Psoas muscle (tissue), 8 donors: Measurements from ENCODE around the gene ZNF774. TPM values are rescaled to one million over a fixed set of nuclear protein-coding genes. Genes with fewer than 3 reads are reported as not detected.
A peak's percentile ranks its signal among the peaks of the same experiment; 100 is the strongest.

Experiments used
- ATAC-seq, 4 donors: fragments of 200-7000 bp; cut with Tn5 transposase; one replicate each; pipeline ENCODE4 v1.9.1; 2020; ENCODE audit warnings: moderate library complexity in 3 of 4, mild to moderate bottlenecking in 2 of 4
- DNase-seq, 2 donors: peaks; one replicate each; pipeline ENCODE4 v3.0.0-alpha.2; 2020
- H3K27ac ChIP-seq: fragments of 200-600 bp; one replicate; pipeline ENCODE4 v1.8.0; 2022
- H3K27me3 ChIP-seq, 3 donors: fragments of 200-600 bp in 1 of 3; one replicate each; pipeline versions ENCODE4 v1.6.1 to v1.8.0; 2013 to 2022; ENCODE audit warnings: low read length in 2 of 3, mild to moderate bottlenecking in 2 of 3, moderate library complexity in 1 of 3; ENCODE audit not compliant: insufficient read depth in 3 of 3
- H3K36me3 ChIP-seq, 2 donors: fragments of 200-600 bp in 1 of 2; one replicate each; pipeline versions ENCODE4 v1.6.1 to v1.8.0; 2013 to 2022; ENCODE audit warnings: low read depth in 1 of 2, mild to moderate bottlenecking in 1 of 2, moderate library complexity in 1 of 2; ENCODE audit not compliant: insufficient read depth in 1 of 2
- H3K4me1 ChIP-seq: fragments of 200-600 bp; one replicate; pipeline ENCODE4 v1.8.0; 2022
- H3K4me3 ChIP-seq: fragments of 200-600 bp; one replicate; pipeline ENCODE4 v1.8.0; 2022; ENCODE audit warnings: mild to moderate bottlenecking
- H3K9me3 ChIP-seq: fragments of 200-600 bp; one replicate; pipeline ENCODE4 v1.8.0; 2022
- WGBS, 3 donors: extraction: QIAGEN DNeasy Blood & Tissue Kit; methylation state at CpG; one replicate each; pipeline versions ENCODE4 v1.1.6 to v1.1.7; 2013; 5-methylcytosine and 5-hydroxymethylcytosine counted together
- intact Hi-C, 2 donors: fragments of 100-400 bp; cut with DNase I; formaldehyde crosslinking; loops; one replicate each; pipeline versions ENCODE4 v1.11.0 to v1.14.2; 2022
- polyA plus RNA-seq, 3 donors: library from polyadenylated mRNA; stranded (reverse); fragments of 200-250 nt; gene quantifications; one replicate each; pipeline ENCODE4 v1.2.3, GENCODE V29; 2013
- total RNA-seq, 4 donors: library from RNA; stranded (reverse); fragmentation: NEBNext Ultra II Directional in 2 of 4; extraction: Animal tissue kit (Norgen Biotek cat#: 25700) in 2 of 4; gene quantifications; one replicate each; pipeline versions ENCODE4 v1.2.1 to v1.2.4, GENCODE V29; 2021 to 2023
- TF ChIP-seq, protein P1 (sequence below): fragments of 200-600 bp; IDR thresholded peaks from one replicate; pipeline ENCODE4 v1.8.0; 2022; ENCODE audit warnings: antibody characterized with exemption
- donor health status: healthy with polysubstance abuse.
- donor health status: DM: no; HTN: no; CAD: no; lungs with moderate emphysema.
- donor health status: Bipolar disorder and iron deficiency.
- donor health status: healthy.
- donor health status: DM: yes; HTN: yes; CAD: no.
- donor health status: DM: no; HTN: no; CAD: no.
- donor health status: DM: no; HTN: no; CAD: no.
- donor health status: DM: yes; HTN: yes; CAD: no.

Gene ZNF774
- total and polyA plus RNA-seq, 7 donors = 2.8 to 19.6 (median 7.9) TPM

DNA sequence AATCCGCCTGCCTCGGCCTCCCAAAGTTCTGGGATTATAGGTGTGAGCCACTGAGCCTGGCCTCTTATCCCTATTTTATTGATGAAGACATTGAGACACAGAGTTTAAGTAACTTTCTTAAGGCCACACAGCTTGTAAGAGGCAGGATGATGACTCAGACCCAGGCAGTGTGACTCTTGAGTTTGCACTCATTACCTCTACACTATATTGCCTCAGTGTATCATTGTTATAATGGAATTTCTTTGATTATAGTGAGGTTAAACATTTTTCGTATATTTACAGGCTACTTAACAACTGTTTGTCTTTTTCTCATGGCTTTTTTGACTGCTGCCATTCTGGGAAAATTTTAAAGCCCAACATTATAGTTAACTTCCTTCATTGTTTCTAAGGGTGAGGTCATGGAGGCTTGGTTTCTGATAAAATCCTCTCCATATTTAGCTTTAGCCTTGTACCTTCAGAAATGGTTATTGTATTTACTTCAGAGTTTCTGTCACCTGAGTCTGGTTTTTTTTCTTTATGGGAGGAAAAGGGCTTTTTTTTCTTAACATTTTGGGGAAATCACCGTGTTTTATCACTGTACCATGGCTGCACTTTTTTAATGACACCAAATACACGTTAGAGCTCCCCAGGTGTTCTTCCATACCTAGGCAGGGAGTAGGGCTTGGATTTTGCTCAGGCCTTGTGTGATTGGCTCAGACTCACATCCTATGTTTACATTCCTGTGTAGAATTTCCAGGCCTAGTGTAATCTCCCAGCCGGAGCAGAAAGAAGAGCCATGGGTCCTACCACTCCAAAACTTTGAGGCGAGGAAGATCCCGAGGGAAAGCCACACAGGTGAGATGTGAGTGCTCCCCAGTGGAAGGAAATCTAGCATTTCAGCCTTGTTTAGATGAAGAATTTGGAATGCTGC, 6.3 kb downstream of the ZNF774 start:
- intact Hi-C loops = no loop called here
- Histone ChIP-seq H3K27me3 (no peaks in the 10 kb centered on the region), H3K27ac (no peak overlapping the region), H3K4me3 (no peak overlapping the region), H3K36me3 (peaks cover 4 to 68% of the 10 kb centered on the region in 2 donors), H3K9me3 (no peaks in the 10 kb centered on the region), H3K4me1 (peaks cover 13% of the 10 kb centered on the region)
- ATAC-seq = no peak
- WGBS, 3 donors = 89% methylated on average over 8 of the region's 8 CpGs
- TF ChIP-seq, protein P1, sequence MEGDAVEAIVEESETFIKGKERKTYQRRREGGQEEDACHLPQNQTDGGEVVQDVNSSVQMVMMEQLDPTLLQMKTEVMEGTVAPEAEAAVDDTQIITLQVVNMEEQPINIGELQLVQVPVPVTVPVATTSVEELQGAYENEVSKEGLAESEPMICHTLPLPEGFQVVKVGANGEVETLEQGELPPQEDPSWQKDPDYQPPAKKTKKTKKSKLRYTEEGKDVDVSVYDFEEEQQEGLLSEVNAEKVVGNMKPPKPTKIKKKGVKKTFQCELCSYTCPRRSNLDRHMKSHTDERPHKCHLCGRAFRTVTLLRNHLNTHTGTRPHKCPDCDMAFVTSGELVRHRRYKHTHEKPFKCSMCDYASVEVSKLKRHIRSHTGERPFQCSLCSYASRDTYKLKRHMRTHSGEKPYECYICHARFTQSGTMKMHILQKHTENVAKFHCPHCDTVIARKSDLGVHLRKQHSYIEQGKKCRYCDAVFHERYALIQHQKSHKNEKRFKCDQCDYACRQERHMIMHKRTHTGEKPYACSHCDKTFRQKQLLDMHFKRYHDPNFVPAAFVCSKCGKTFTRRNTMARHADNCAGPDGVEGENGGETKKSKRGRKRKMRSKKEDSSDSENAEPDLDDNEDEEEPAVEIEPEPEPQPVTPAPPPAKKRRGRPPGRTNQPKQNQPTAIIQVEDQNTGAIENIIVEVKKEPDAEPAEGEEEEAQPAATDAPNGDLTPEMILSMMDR = no peak
- no peak for DNase-seq

DNA sequence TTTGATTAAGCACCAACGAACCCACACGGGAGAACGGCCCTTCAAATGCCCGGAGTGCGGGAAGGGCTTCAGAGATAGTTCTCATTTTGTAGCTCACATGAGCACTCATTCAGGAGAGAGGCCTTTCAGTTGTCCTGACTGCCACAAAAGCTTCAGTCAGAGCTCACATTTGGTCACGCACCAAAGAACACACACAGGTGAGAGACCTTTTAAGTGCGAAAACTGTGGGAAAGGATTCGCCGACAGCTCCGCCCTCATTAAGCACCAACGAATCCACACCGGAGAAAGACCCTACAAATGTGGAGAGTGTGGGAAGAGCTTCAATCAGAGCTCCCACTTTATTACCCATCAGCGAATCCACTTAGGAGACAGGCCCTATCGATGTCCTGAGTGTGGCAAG, 8.7 kb downstream of the ZNF774 start:
- TF ChIP-seq, protein P1 = no peak
- peaks cover 13% of the 10 kb centered on the region for H3K4me1 ChIP-seq
- intact Hi-C loops = loop anchor here (5.0 kb wide), 2 partner anchors 97 to 122 kb away; no protein-coding TSS in a partner anchor
- no peak overlapping the region for H3K4me3 ChIP-seq
- 80 to 84% (median 82%) methylated on average over 14 of the region's 14 CpGs for WGBS, 3 donors
- no peaks in the 10 kb centered on the region for H3K9me3 ChIP-seq
- H3K27ac ChIP-seq = no peak overlapping the region
- H3K36me3 ChIP-seq = peaks cover 0 to 55% of the 10 kb centered on the region in 2 donors
- no peaks in the 10 kb centered on the region for H3K27me3 ChIP-seq
- ATAC-seq (no peak), DNase-seq (no peak)

DNA sequence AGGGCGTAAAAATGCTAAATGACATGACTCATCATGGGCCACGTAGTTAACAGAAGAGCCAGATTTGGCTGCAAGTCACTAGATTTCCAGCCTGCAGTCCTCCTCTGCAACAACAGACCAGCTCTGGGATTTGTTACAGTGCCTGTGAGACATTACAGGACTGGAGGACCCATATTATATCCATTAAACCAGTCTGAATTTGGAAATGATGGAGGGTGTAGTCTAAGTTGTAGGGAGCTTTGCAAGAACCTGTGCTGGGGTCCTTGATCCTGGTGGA, 10.8 kb downstream of the ZNF774 start:
- intact Hi-C loops = loop anchor here (2.0 to 5.0 kb wide), 3 partner anchors 94 to 120 kb away; no protein-coding TSS in a partner anchor
- 32 to 62% (median 39%) methylated on average over 2 of the region's 2 CpGs for WGBS, 3 donors
- Histone ChIP-seq H3K4me3 (no peak overlapping the region), H3K4me1 (peaks cover 21% of the 10 kb centered on the region), H3K27me3 (no peaks in the 10 kb centered on the region), H3K9me3 (no peaks in the 10 kb centered on the region), H3K27ac (peak overlapping the region; percentile 85), H3K36me3 (peaks cover 0 to 34% of the 10 kb centered on the region in 2 donors)
- DNase-seq = no peak
- TF ChIP-seq, protein P1 = no peak
- peak; percentile 63 to 71 (median 66) for ATAC-seq

DNA sequence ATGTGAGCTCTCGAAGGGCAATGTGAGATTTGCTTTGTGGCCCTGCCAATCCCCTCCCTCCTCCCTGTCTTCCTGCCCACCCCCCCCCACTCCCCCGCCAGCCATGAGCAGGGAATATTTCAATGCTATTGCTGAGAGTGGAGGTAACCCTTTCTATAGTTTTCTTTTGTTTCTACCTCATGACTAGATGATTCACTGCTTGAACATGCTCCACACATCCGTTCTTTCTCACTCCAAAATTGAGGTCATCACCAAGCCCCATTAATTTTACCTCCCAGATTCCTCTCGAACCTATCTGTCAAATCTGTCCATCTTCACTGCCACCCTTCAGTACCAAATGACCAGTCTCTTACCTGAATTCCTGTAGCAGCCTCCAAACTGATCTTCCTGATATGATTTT, 12.2 kb downstream of the ZNF774 start:
- WGBS, 3 donors = 80 to 91% (median 85%) methylated on average over 4 of the region's 4 CpGs
- Histone ChIP-seq H3K4me1 (peaks cover 29% of the 10 kb centered on the region), H3K27ac (no peak overlapping the region), H3K4me3 (no peak overlapping the region), H3K9me3 (no peaks in the 10 kb centered on the region), H3K27me3 (no peaks in the 10 kb centered on the region), H3K36me3 (peaks cover 0 to 22% of the 10 kb centered on the region in 2 donors)
- DNase-seq = no peak
- ATAC-seq = no peak
- TF ChIP-seq, protein P1 = no peak
- intact Hi-C loops = loop anchor here (5.0 kb wide), 2 partner anchors 93 to 118 kb away; no protein-coding TSS in a partner anchor
